Aortic smooth muscle cell (primary cell): Measurements from ENCODE around the gene MAD2L2. TPM values are rescaled to one million over a fixed set of nuclear protein-coding genes. Genes with fewer than 3 reads are reported as not detected.

Source experiments
- total RNA-seq: library from RNA; depleted of rRNA; stranded (reverse); fragments of >200 nt; gene quantifications from 2 replicates; pipeline ENCODE4 v1.2.3, GENCODE V29; 2014

The MAD2L2 gene
- total RNA-seq = 30.8 and 37.4 TPM in 2 replicates

GRCh38 chr1:11681071-11681771, at the start of gene MAD2L2:
Gene MAD2L2 (minus strand): TSS chr1:11681148. CDS start chr1:11680601, 547 bp downstream.

GRCh38 chr1:11691302-11691914, 10.5 kb upstream of the MAD2L2 start, which contains the start of gene DRAXIN:
Gene DRAXIN (plus strand): TSS chr1:11691710. CDS start chr1:11706259, 14,549 bp downstream.

GRCh38 chr1:11654137-11654938, 26.6 kb downstream of the MAD2L2 start, which contains the start of the genes FBXO2 and FBXO44:
Gene FBXO2 (minus strand): TSS chr1:11654429. CDS start chr1:11654340, 89 bp downstream.
Gene FBXO44 (plus strand): TSS chr1:11654877. CDS start chr1:11655836, 959 bp downstream.

Other genes with a start within 250 kb of the MAD2L2 start
- gene DISP3, start 202.0 kb downstream of the MAD2L2 start, total RNA-seq = not detected in 2 replicates
- gene FBXO2, start 26.7 kb downstream of the MAD2L2 start, total RNA-seq = 0.25 and 0.26 TPM in 2 replicates
- 8.9 and 10.2 TPM in 2 replicates for gene FBXO44, start 26.3 kb downstream of the MAD2L2 start, total RNA-seq
- gene FBXO6, start 16.9 kb downstream of the MAD2L2 start, total RNA-seq = 3.8 and 4.8 TPM in 2 replicates
- gene DRAXIN, start 10.6 kb upstream of the MAD2L2 start, total RNA-seq = 0.50 and 0.53 TPM in 2 replicates
- 28.0 and 33.4 TPM in 2 replicates for gene AGTRAP, start 55.0 kb upstream of the MAD2L2 start, total RNA-seq
- gene C1orf167, start 81.0 kb upstream of the MAD2L2 start, total RNA-seq = 0.92 and 0.99 TPM in 2 replicates
- 37.0 and 49.1 TPM in 2 replicates for gene MTHFR, start 124.8 kb upstream of the MAD2L2 start, total RNA-seq
- gene CLCN6, start 125.0 kb upstream of the MAD2L2 start, total RNA-seq = 9.6 and 13.7 TPM in 2 replicates
- gene NPPA, start 166.6 kb upstream of the MAD2L2 start, total RNA-seq = not detected in 2 replicates
- gene NPPB, start 177.8 kb upstream of the MAD2L2 start, total RNA-seq = 0.12 TPM in 1 of 2 replicates, not detected in the other
- 38.7 and 49.8 TPM in 2 replicates for gene KIAA2013, start 245.3 kb upstream of the MAD2L2 start, total RNA-seq